ENCODE measurements around the gene SLC1A3. TPM values are rescaled to one million over a fixed set of nuclear protein-coding genes. Genes with fewer than 3 reads are reported as not detected.

The SLC1A3 gene
- total RNA-seq, 1 experiment from 2014 or later: 17.0 TPM

GRCh38 chr5:36685631-36686288, 79.4 kb downstream of the SLC1A3 start:
- DNase-seq (ENCODE audit: low read depth): no peak

- DNase-seq (ENCODE audit: low read depth): no peak
These were observed 80.5 kb downstream of the SLC1A3 start for GRCh38 chr5:36686881-36687280.

GRCh38 chr5:36688722-36689121, 82.3 kb downstream of the SLC1A3 start:
- peak; percentile 43 for DNase-seq (ENCODE audit: low read depth)

- peak; percentile 45 for DNase-seq (ENCODE audit: low read depth)
These were observed 82.8 kb downstream of the SLC1A3 start for GRCh38 chr5:36689225-36689624.

GRCh38 chr5:36690041-36690961, 83.9 kb downstream of the SLC1A3 start:
- DNase-seq (ENCODE audit: low read depth): peak; percentile 90

GRCh38 chr5:36691226-36691625, 84.8 kb downstream of the SLC1A3 start:
- DNase-seq (ENCODE audit: low read depth): peak; percentile 17

GRCh38 chr5:36691696-36692371, 85.4 kb downstream of the SLC1A3 start:
- no peak for DNase-seq (ENCODE audit: low read depth)

- DNase-seq (ENCODE audit: low read depth): peak; percentile 77
These were observed 86.7 kb downstream of the SLC1A3 start for GRCh38 chr5:36692791-36693763.

GRCh38 chr5:36694351-36694750, 87.9 kb downstream of the SLC1A3 start:
- peak; percentile 26 for DNase-seq (ENCODE audit: low read depth)

- peak; percentile 71 for DNase-seq (ENCODE audit: low read depth)
These were observed 89.8 kb downstream of the SLC1A3 start for GRCh38 chr5:36696059-36696673.

GRCh38 chr5:36698031-36698430, 91.6 kb downstream of the SLC1A3 start:
- DNase-seq (ENCODE audit: low read depth): no peak

GRCh38 chr5:36701085-36701698, 94.8 kb downstream of the SLC1A3 start:
- DNase-seq (ENCODE audit: low read depth): no peak

GRCh38 chr5:36703245-36703860, 96.9 kb downstream of the SLC1A3 start:
- DNase-seq (ENCODE audit: low read depth): peak; percentile 20

GRCh38 chr5:36704131-36704530, 97.7 kb downstream of the SLC1A3 start:
- DNase-seq (ENCODE audit: low read depth): no peak

- DNase-seq (ENCODE audit: low read depth): no peak
These were observed 98.6 kb downstream of the SLC1A3 start for GRCh38 chr5:36705055-36705454.

GRCh38 chr5:36706662-36707061, 100.3 kb downstream of the SLC1A3 start:
- no peak for DNase-seq (ENCODE audit: low read depth)

- no peak for DNase-seq (ENCODE audit: low read depth)
These were observed 102.6 kb downstream of the SLC1A3 start for GRCh38 chr5:36708996-36709395.

- DNase-seq (ENCODE audit: low read depth): no peak
These were observed 103.6 kb downstream of the SLC1A3 start for GRCh38 chr5:36710039-36710438.

- no peak for DNase-seq (ENCODE audit: low read depth)
These were observed 106.3 kb downstream of the SLC1A3 start for GRCh38 chr5:36712706-36713105.

GRCh38 chr5:36713541-36713940, 107.1 kb downstream of the SLC1A3 start:
- DNase-seq (ENCODE audit: low read depth): no peak

Measured in M059J (cell line).